Calu3 (cell line): Measurements from ENCODE around the gene TLE6. TPM values are rescaled to one million over a fixed set of nuclear protein-coding genes. Genes with fewer than 3 reads are reported as not detected.

ENCODE experiments used
- BruUV-seq: library from RNA; stranded (reverse); fragments of 400-500 nt; replicated peaks from 2 replicates; lab custom pipeline; 2021; lab: Mats Ljungman, UMichigan
- CTCF ChIA-PET: fragments of 300-600 bp; sonication (Branson Sonifier 250); formaldehyde crosslinking; loops from one replicate; lab custom pipeline; 2022; ENCODE audit warnings: antibody characterized with exemption; lab: Charles Lee
- DNase-seq: peaks from one replicate; pipeline ENCODE4 v3.0.0; 2022
- H3K27ac Mint-ChIP-seq: one replicate; pipeline ENCODE4 v1.8.0; 2022; ENCODE audit warnings: mixed read lengths; ENCODE audit not compliant: unreplicated experiment
- H3K27me3 Mint-ChIP-seq: one replicate; pipeline ENCODE4 v1.8.0; 2022; ENCODE audit warnings: mixed read lengths; ENCODE audit not compliant: unreplicated experiment
- H3K36me3 Mint-ChIP-seq: one replicate; pipeline ENCODE4 v1.8.0; 2022; ENCODE audit warnings: mild to moderate bottlenecking, moderate library complexity, mixed read lengths; ENCODE audit not compliant: insufficient read depth, unreplicated experiment
- H3K4me1 Mint-ChIP-seq: one replicate; pipeline ENCODE4 v1.8.0; 2022; ENCODE audit warnings: mild to moderate bottlenecking, low read depth, mixed read lengths; ENCODE audit not compliant: unreplicated experiment
- H3K4me3 Mint-ChIP-seq: one replicate; pipeline ENCODE4 v1.8.0; 2022; ENCODE audit warnings: mild to moderate bottlenecking, low read depth, moderate library complexity, mixed read lengths; ENCODE audit not compliant: unreplicated experiment
- H3K9me3 Mint-ChIP-seq: one replicate; pipeline ENCODE4 v1.8.0; 2022; ENCODE audit warnings: low read depth, mixed read lengths; ENCODE audit not compliant: unreplicated experiment
- intact Hi-C: fragments of 100-400 bp; cut with micrococcal nuclease; formaldehyde crosslinking; loops from one replicate; pipeline ENCODE4 v1.10.0; 2022; ENCODE audit not compliant: unreplicated experiment
- total RNA-seq: library from RNA; stranded (reverse); gene quantifications from 2 replicates; pipeline ENCODE4 v1.2.3, GENCODE V29; 2022
- TF ChIP-seq, protein P1 (sequence below): fragments of 200-600 bp; IDR thresholded peaks from one replicate; pipeline ENCODE4 v1.8.0; 2022; ENCODE audit warnings: antibody characterized with exemption; ENCODE audit not compliant: unreplicated experiment

Gene TLE6
- total RNA-seq, 1 experiment from 2014 or later, result 2.1 TPM

DNA sequence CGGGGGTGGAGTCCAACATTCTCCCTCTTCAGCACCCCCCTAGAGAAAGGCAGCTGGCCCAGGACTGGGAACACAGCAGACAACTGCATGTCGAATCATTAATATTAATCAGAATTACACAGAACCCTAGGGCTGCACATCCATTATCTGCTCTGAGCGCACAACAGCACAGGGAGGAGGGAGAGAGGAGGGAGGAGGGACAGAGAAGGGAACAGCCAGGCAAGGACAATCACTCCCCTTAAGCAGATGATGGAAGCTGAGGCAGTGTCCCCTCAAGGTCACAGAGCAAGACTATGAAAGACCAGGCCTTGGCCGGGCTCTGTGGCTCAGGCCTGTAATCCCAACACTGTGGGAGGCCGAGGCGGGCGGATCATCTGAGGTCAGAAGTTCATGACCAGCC lies 25.7 kb downstream of the TLE6 start:
- intact Hi-C loops, result no loop called here
- no peak for DNase-seq
- H3K9me3 Mint-ChIP-seq, result no peaks in the 10 kb centered on the region
- CTCF ChIA-PET, result no interaction called here
- H3K36me3 Mint-ChIP-seq, result no peaks in the 10 kb centered on the region
- no peaks in the 10 kb centered on the region for H3K27me3 Mint-ChIP-seq
- TF ChIP-seq, protein P1, sequence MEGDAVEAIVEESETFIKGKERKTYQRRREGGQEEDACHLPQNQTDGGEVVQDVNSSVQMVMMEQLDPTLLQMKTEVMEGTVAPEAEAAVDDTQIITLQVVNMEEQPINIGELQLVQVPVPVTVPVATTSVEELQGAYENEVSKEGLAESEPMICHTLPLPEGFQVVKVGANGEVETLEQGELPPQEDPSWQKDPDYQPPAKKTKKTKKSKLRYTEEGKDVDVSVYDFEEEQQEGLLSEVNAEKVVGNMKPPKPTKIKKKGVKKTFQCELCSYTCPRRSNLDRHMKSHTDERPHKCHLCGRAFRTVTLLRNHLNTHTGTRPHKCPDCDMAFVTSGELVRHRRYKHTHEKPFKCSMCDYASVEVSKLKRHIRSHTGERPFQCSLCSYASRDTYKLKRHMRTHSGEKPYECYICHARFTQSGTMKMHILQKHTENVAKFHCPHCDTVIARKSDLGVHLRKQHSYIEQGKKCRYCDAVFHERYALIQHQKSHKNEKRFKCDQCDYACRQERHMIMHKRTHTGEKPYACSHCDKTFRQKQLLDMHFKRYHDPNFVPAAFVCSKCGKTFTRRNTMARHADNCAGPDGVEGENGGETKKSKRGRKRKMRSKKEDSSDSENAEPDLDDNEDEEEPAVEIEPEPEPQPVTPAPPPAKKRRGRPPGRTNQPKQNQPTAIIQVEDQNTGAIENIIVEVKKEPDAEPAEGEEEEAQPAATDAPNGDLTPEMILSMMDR, result no peak
- no peak overlapping the region for H3K27ac Mint-ChIP-seq
- H3K4me3 Mint-ChIP-seq, result no peak overlapping the region
- BruUV-seq, result no TSS peak
- no peaks in the 10 kb centered on the region for H3K4me1 Mint-ChIP-seq

DNA sequence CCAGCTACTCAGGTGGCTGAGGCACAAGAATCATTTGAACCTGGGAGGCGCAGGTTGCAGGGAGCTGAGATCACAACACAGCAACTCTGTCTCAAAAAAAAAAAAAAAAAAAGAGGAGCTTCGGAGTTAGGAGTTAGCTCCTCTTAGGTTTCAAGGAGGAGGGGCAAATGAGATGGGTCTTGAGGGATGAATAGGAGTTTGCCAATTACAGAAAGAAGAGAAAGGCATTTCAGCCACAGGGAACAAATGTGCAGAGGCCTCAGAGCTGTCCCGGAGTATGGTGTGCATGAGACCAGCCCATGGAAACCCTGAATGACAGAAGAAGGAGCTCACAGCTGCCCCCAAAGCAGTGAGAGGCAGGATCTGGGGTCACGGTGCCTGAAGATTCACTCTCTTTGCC lies 27.2 kb downstream of the TLE6 start:
- CTCF ChIA-PET, result interaction anchor here (0.7 kb wide), 1 partner anchor 337 kb away, joined by 4 read pairs; no protein-coding TSS in a partner anchor
- DNase-seq, result no peak
- BruUV-seq, result no TSS peak
- Mint-ChIP-seq H3K36me3 (no peaks in the 10 kb centered on the region), H3K4me1 (no peaks in the 10 kb centered on the region), H3K27ac (no peak overlapping the region), H3K4me3 (no peak overlapping the region), H3K9me3 (no peaks in the 10 kb centered on the region), H3K27me3 (no peaks in the 10 kb centered on the region)
- intact Hi-C loops, result no loop called here
- TF ChIP-seq, protein P1, result no peak

DNA sequence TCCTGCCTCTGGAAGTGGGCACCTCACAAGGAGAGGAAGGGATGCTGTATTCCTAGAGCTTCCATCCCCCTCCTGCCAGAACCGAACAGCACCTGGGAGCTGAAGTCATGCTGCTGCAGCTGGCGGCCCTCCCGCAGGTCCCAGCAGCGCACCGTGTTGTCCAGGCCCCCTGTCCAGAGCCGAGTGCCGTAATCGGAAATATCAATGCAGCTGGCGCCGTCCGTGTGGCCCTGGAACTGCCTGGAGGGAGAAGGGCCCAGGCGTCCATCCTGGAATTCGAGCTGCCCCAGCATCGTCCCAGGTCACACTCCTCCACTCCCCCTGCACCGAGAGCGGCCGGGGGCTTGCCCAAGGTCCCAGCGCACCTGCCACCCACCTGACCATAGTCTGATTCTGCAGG lies 28.0 kb downstream of the TLE6 start:
- no peak overlapping the region for H3K27ac Mint-ChIP-seq
- no peaks in the 10 kb centered on the region for H3K4me1 Mint-ChIP-seq
- no peak for DNase-seq
- no peaks in the 10 kb centered on the region for H3K27me3 Mint-ChIP-seq
- intact Hi-C loops, result no loop called here
- H3K36me3 Mint-ChIP-seq, result no peaks in the 10 kb centered on the region
- BruUV-seq, result no TSS peak
- no peaks in the 10 kb centered on the region for H3K9me3 Mint-ChIP-seq
- TF ChIP-seq, protein P1, result no peak
- H3K4me3 Mint-ChIP-seq, result no peak overlapping the region
- CTCF ChIA-PET, result no interaction called here

DNA sequence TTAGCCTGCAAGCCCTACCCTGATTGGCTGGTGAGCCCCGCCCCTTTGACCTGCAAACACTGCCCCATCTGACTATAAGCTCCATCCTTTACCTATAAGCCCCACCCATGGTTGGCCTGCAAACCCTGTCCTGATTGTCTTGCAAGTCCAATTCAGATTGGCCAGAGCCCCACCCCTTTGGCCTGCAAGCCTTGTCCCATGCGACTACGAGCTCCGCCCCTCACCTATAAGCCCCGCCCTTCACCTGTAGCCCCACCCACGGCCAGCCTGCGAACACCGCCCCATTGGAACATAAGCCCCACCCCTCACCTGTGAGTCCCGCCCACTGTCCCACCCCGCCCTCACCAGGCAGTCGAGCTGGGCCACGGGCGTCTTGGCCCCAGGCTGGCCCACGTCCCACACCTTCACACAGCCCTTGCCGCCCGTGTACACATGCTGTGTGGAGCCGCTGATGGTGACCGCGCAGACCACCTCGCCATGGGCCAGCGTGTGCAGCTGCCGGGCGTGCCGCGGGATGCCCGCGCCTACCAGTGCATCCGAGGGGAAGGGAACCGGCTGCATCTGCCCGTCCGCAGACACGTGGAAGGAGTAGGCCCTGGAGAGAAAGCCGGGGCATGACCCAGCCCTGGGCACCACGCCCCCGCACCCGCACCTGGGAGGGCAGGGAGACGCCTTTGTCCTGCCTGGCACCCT lies 28.9 kb downstream of the TLE6 start:
- no peaks in the 10 kb centered on the region for H3K27me3 Mint-ChIP-seq
- peak; percentile 28 for DNase-seq
- TF ChIP-seq, protein P1, result no peak
- H3K4me1 Mint-ChIP-seq, result no peaks in the 10 kb centered on the region
- intact Hi-C loops, result no loop called here
- no peaks in the 10 kb centered on the region for H3K36me3 Mint-ChIP-seq
- no peak overlapping the region for H3K27ac Mint-ChIP-seq
- H3K9me3 Mint-ChIP-seq, result no peaks in the 10 kb centered on the region
- BruUV-seq, result no TSS peak
- CTCF ChIA-PET, result no interaction called here
- H3K4me3 Mint-ChIP-seq, result no peak overlapping the region
